Breast epithelium (tissue), 4 donors: Measurements from ENCODE around the gene TBL2. TPM values are rescaled to one million over a fixed set of nuclear protein-coding genes. Genes with fewer than 3 reads are reported as not detected.
"Not testable (repeated sequence)": the region's sequence is repeated elsewhere in the genome, so short reads cannot be mapped to it uniquely, and the experiment has no call there.

ENCODE experiments used
- DNase-seq, 2 donors: peaks; one replicate each; pipeline ENCODE4 v3.0.0-alpha.2; 2019; ENCODE audit warnings: low spot score in 2 of 2
- H3K27ac ChIP-seq, 2 donors: fragments of 200-600 bp; sonication (generic) in 1 of 2; one replicate each; pipeline ENCODE4 v1.5.1; 2016 to 2019; ENCODE audit warnings: mild to moderate bottlenecking in 1 of 2
- H3K27me3 ChIP-seq, 2 donors: fragments of 200-600 bp; sonication (generic) in 1 of 2; one replicate each; pipeline versions ENCODE4 v1.5.1 to v1.6.0; 2017 to 2019; ENCODE audit warnings: control low read depth in 1 of 2, mild to moderate bottlenecking in 1 of 2
- H3K36me3 ChIP-seq: fragments of 200-600 bp; one replicate; pipeline ENCODE4 v1.5.1; 2019
- H3K4me1 ChIP-seq, 2 donors: fragments of 200-600 bp; sonication (generic); one replicate each; pipeline ENCODE4 v1.5.1; 2016 to 2019; ENCODE audit warnings: control low read depth in 1 of 2
- H3K4me3 ChIP-seq, 3 donors: fragments of 200-600 bp; sonication (generic); 1 replicate in 2 of 3; 2 replicates in 1 of 3; pipeline ENCODE4 v1.5.1; 2016 to 2019; ENCODE audit warnings: mild to moderate bottlenecking in 3 of 3, moderate library complexity in 2 of 3
- H3K9me3 ChIP-seq, 2 donors: fragments of 200-600 bp; sonication (generic) in 1 of 2; one replicate each; pipeline ENCODE4 v1.5.1; 2016 to 2019; ENCODE audit warnings: control low read depth in 1 of 2
- CTCF ChIP-seq, 3 donors: fragments of 450-650 bp; IDR thresholded peaks; one replicate each; pipeline ENCODE4 v1.5.1; 2016 to 2017; ENCODE audit warnings: antibody characterized with exemption in 3 of 3, mild to moderate bottlenecking in 3 of 3, moderate library complexity in 3 of 3
- POLR2A ChIP-seq: fragments of 450-650 bp; IDR thresholded peaks from one replicate; pipeline ENCODE4 v1.6.1; 2016; ENCODE audit warnings: antibody characterized with exemption, mild to moderate bottlenecking, moderate library complexity
- POLR2AphosphoS5 ChIP-seq, 3 donors: sonication (generic); formaldehyde crosslinking; IDR thresholded peaks; one replicate each; pipeline ENCODE4 v1.6.1; 2017; ENCODE audit warnings: antibody characterized with exemption in 3 of 3
- intact Hi-C: fragments of 100-400 bp; cut with DNase I; formaldehyde crosslinking; loops from one replicate; pipeline ENCODE4 v1.15.1; 2023; ENCODE audit warnings: low total_unique reads
- total RNA-seq, 3 donors: library from RNA; depleted of rRNA; stranded (reverse); fragments of >200 nt; gene quantifications; one replicate each; pipeline ENCODE4 v1.1.0, GENCODE V29; 2016

Gene TBL2
- total RNA-seq, 3 donors from 2014 or later: 31.0 to 39.3 (median 32.1) TPM

- TF ChIP-seq CTCF (IDR thresholded peaks at IDR 0.05) (no peak), POLR2AphosphoS5 (IDR thresholded peaks at IDR 0.05) (no peak), POLR2A (no peak)
- DNase-seq: no peak
- Histone ChIP-seq H3K4me3 (no peak overlapping the region), H3K27ac (peak overlapping the region; percentile 52 to 79), H3K27me3 (no peaks in the 10 kb centered on the region), H3K36me3 (no peaks in the 10 kb centered on the region), H3K9me3 (no peaks in the 10 kb centered on the region), H3K4me1 (no peaks in the 10 kb centered on the region)
- intact Hi-C loops: no loop called here
These were observed 8.5 kb upstream of the TBL2 start for GRCh38 chr7:73586911-73587310.

- TF ChIP-seq POLR2A: no peak
- no peak for TF ChIP-seq CTCF (IDR thresholded peaks at IDR 0.05)
- TF ChIP-seq POLR2AphosphoS5 (IDR thresholded peaks at IDR 0.05): no peak
- no peak for DNase-seq
- H3K4me1 ChIP-seq: no peaks in the 10 kb centered on the region
- H3K36me3 ChIP-seq: no peaks in the 10 kb centered on the region
- H3K27me3 ChIP-seq: no peaks in the 10 kb centered on the region
- H3K4me3 ChIP-seq: no peak overlapping the region
- intact Hi-C loops: no loop called here
- H3K27ac ChIP-seq: no peak overlapping the region
- no peaks in the 10 kb centered on the region for H3K9me3 ChIP-seq
These were observed 6.8 kb upstream of the TBL2 start for GRCh38 chr7:73585196-73585595.

GRCh38 chr7:73582664-73583202, 4.4 kb upstream of the TBL2 start:
- H3K4me3 ChIP-seq: no peak overlapping the region
- H3K9me3 ChIP-seq: no peaks in the 10 kb centered on the region
- no peak overlapping the region for H3K27ac ChIP-seq
- no peak for DNase-seq
- no peaks in the 10 kb centered on the region for H3K4me1 ChIP-seq
- H3K36me3 ChIP-seq: no peaks in the 10 kb centered on the region
- TF ChIP-seq CTCF (IDR thresholded peaks at IDR 0.05): no peak
- no peak for TF ChIP-seq POLR2A
- TF ChIP-seq POLR2AphosphoS5 (IDR thresholded peaks at IDR 0.05): no peak
- intact Hi-C loops: no loop called here
- H3K27me3 ChIP-seq: no peaks in the 10 kb centered on the region

GRCh38 chr7:73581006-73581405, 2.6 kb upstream of the TBL2 start:
- H3K27me3 ChIP-seq, H3K4me1 ChIP-seq, H3K9me3 ChIP-seq, H3K36me3 ChIP-seq, intact Hi-C loops, H3K27ac ChIP-seq, H3K4me3 ChIP-seq, DNase-seq: not testable (repeated sequence)

- H3K27me3 ChIP-seq: no peaks in the 10 kb centered on the region
- H3K27ac ChIP-seq: peak overlapping the region; percentile 85 to 89
- no peaks in the 10 kb centered on the region for H3K4me1 ChIP-seq
- TF ChIP-seq POLR2AphosphoS5 (IDR thresholded peaks at IDR 0.05) (no peak), CTCF (IDR thresholded peaks at IDR 0.05) (no peak)
- DNase-seq: no peak
- H3K36me3 ChIP-seq: peaks cover 15% of the 10 kb centered on the region
- no peaks in the 10 kb centered on the region for H3K9me3 ChIP-seq
- H3K4me3 ChIP-seq: peak overlapping the region; percentile 83 to 92 (median 88)
- intact Hi-C loops: no loop called here
These were observed 595 bp downstream of the TBL2 start for GRCh38 chr7:73577627-73578341.
